GM21619 (cell line): ENCODE data around the gene ATP7B.
"Not testable (repeated sequence)": the region's sequence is repeated elsewhere in the genome, so short reads cannot be mapped to it uniquely, and the experiment has no call there.

ENCODE experiments used
- ATAC-seq: cut with Tn5 transposase; IDR thresholded peaks from one replicate; pipeline ENCODE4 v1.9.1; 2021; ENCODE audit not compliant: unreplicated experiment

The ATP7B gene

GRCh38 chr13:52010890-52011631 is at the start of gene ATP7B:
ATP7B (minus strand) TSS chr13:52011450; CDS start chr13:52011337, 113 bp downstream.
- peak; percentile 7 for ATAC-seq

- no peak for ATAC-seq
Measured at GRCh38 chr13:52053460-52053859, 42.2 kb upstream of the ATP7B start.

- ATAC-seq = no peak
Measured at GRCh38 chr13:52051400-52051799, 40.1 kb upstream of the ATP7B start.

- ATAC-seq = no peak
Measured at GRCh38 chr13:52048516-52048915, 37.3 kb upstream of the ATP7B start.

DNA sequence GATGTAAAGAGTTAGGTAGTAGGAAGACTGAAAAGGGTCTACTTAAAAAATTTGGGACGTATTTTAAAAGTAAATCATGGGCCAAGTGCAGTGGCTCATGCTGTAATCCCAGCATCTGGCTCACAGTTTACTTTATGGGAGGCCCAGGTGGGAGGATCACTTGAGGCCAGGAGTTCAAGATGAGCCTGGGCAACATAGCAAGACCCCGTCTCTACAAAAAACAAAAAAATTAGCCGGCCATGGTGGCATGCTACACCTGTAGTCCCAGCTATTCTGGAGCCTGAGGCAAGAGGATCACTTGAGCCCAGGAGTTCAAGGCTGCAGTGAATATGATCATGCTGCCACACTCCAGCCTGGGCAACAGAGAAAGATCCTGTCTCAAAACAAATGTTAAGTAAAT is 36.2 kb upstream of the ATP7B start:
- no peak for ATAC-seq

GRCh38 chr13:52043675-52044074 is 32.4 kb upstream of the ATP7B start:
- ATAC-seq = no peak

GRCh38 chr13:52036037-52036436 is 24.8 kb upstream of the ATP7B start:
- no peak for ATAC-seq

DNA sequence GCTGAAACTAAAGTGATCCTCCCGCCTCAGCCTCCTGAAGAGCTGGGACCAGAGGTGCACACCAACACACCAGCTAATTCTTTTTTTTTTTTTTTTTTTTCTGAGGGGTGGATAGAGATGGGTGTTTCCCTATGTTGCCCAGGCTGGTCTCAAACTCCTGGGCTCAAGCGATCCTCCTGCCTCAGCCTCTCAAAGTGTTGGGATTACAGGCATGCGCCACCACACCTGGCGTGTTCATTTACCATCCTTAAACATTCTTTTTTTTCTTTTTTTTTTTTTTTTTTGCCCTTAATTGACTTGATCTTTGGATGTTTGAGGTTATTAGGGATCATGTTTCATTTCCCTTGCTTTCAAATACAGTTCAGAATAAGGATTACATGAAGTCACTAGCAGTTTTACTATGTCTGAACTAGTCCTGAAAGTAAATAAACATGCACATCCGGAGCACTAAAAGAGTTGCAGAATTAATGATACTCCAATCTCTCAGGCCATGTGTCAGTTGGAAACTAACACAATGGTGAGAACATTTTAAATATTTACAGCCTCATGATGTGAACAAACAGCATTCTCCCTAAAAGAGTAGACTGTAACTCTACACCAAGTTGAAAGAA is 23.5 kb upstream of the ATP7B start:
- no peak for ATAC-seq

DNA sequence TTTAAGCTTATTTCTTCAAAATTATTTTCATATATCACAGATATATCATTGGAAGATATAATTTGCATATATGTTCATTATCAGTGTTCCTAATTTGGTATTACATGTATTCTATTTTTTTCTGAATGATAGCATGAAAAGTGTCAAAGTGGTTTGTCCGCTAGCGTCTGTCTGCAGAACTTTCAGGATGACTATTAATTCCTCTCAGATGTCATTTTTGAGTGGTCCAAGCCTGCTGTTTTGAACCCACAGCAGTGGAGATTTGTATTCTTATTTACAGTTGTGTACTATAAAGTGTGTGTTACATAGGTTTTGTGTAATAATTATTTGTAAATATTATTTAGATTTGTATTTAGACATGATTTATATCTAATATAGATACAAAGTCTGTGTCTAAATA is 21.8 kb upstream of the ATP7B start:
- ATAC-seq = no peak

GRCh38 chr13:52030401-52030800 is 19.2 kb upstream of the ATP7B start:
- not testable (repeated sequence) for ATAC-seq

- ATAC-seq = no peak
Measured at GRCh38 chr13:52029569-52029968, 18.3 kb upstream of the ATP7B start.

- ATAC-seq = no peak
Measured at GRCh38 chr13:52027832-52028231, 16.6 kb upstream of the ATP7B start.

- no peak for ATAC-seq
Measured at GRCh38 chr13:52026246-52026626, 15.0 kb upstream of the ATP7B start.

DNA sequence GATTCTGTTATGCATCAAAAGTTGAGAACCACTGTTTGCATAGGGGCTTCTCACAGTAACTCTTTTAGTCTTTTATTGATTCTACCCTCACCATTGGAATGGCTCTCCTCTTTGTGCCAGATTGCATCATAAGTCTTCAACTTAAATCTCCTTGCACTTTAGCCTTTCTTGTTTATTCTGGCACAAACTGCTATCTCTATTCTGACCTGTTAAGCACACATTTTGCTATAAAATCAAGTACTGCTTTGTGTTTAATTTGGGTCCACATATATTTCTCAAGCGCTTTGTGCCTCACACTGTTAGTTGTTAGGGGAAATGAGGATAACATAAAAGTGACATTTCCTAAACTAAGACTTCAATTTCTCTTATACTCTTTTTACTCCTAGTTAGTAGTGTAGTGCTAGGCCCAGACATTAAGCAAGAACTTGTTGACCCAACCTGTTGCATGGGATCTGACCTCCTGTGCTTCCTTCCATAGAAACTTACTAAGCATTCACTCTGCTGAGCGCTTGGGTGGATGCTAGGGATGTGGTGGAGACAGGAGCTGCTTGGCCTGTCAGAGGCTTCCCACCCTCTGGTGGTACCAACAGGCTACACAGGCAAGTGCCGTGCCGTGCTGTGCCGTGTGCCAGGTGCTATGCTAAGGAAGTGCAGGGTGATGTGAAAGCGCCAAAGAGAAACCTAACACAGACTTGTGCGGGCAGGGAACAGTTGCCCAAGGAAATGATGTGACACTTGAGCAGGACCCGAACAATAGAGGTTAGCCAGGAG is 14.4 kb upstream of the ATP7B start:
- no peak for ATAC-seq

DNA sequence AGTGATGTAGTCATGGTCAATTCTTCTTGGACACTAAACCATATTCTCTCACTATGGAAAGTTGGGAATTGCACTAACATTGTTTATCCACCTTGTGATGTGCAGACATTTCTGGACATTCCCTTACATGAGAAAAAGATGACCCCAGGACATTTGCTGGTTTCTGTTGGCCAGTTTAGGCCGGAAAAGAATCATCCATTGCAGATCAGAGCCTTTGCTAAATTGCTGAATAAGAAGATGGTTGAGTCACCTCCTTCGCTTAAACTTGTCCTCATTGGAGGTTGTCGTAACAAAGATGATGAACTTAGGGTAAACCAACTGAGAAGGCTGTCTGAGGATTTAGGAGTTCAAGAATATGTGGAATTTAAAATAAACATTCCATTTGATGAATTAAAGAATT is 13.2 kb upstream of the ATP7B start, which contains the start of gene UTP14C:
TSS of gene UTP14C (plus strand) at position 211 of the 400 bp plus-strand sequence. CDS start 4,114 bp downstream, outside the sequence.
- no peak for ATAC-seq

DNA sequence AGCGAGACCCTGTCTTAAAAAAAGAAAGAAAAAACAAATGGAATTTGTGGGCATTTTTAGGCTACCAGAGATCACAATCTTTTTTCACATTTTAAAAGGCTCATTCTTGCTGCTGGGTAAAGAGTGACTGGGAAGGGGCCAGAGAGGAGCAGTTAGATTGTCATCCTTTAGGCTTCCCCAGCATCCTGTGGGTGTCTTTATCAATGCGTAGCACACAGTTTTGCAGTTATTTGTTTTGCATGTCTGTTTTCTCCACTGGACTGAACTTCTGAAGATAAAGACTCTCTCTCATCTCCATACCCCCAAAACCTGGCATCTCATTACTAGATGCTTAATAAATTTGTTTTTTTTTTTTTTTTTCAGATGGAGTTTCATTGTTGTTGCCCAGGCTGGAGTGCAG is 11.1 kb upstream of the ATP7B start:
- ATAC-seq = no peak

- ATAC-seq = no peak
Measured at GRCh38 chr13:52020191-52020590, 8.9 kb upstream of the ATP7B start.

GRCh38 chr13:52016296-52016695 is 5.0 kb upstream of the ATP7B start:
- ATAC-seq = no peak

- ATAC-seq = no peak
Measured at GRCh38 chr13:52012512-52012836, 1.2 kb upstream of the ATP7B start.

DNA sequence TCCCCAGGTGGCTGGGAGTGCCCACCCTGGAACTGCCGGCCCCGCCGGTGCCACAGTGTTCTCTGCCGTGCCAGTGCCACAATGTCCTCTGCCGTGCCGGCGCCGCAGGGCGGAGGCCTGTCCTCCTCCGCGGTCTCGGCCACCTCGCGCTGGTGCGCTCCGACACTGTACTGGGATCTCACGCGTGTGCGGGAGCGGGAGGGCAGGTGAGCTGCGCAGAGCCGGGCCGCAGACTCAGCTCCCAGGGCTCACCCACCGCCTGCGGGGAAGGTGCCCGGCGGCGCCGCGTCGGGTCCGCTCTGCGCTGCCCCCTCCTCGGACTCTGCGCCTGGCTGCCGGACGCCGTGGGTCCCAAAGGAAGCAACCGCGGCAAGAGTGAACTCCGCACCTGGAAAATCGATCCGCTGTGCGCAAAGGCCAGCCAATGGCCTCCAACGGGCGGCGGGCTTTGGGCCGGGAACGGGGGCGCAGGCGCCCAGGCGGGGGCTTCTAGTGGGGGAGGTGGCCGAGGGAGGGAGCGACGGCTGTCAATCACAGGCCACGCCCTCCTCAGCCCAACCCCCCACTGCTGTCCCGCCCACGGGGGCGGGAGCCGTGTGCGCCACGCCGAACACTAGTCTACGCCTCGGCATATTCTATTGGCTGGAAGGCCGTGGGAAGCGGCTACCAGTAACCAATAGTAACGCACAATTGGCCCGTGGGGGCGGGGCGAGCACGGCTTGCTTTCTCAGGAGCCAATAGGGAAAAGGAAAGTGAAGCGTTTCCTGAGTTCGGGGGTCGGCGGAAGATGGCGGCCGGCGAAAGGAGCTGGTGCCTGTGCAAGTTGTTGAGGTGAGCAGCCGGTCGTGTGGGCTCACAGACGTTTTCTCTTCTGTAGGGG is 622 bp upstream of the ATP7B start, which contains the start of gene ALG11:
TSS of gene ALG11 (plus strand) at position 767 of the 880 bp plus-strand sequence. CDS start at position 788, 21 bp downstream.
- ATAC-seq = peak; percentile 99

DNA sequence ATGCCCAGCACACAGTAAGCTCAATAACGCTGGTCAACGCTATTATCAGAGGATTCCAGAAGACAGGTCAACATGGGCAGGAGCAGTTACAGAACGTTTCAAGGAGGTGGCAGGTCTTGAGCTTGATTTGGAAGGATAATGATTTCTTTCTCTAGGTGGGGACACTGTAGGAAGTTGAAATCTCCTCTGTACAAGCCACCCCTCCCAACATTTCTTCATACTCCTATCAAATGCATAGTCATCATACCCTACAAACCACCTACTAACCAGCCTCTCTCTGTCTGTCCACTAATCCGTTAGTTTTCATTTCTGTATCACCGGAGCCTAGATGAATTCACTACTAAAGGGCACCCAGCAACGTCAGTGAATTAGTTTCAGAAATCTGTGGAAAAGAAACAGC is 1.3 kb downstream of the ATP7B start:
- no peak for ATAC-seq
